SK-N-SH treated with all-trans-retinoic acid at 6 μM for 48 hours (cell line): ENCODE results near the gene RAE1.

Experiments
- BACH2 ChIP-seq: fragments of 250-450 bp; sonication (Bioruptor Pico); IDR thresholded peaks from 2 replicates; pipeline ENCODE4 v1.9.0; 2021; ENCODE audit warnings: mild to moderate bottlenecking, borderline replicate concordance
- PPARA ChIP-seq: fragments of 250-450 bp; sonication (Bioruptor Pico); IDR thresholded peaks from 2 replicates; pipeline ENCODE4 v1.5.0; 2020; ENCODE audit warnings: mild to moderate bottlenecking, borderline replicate concordance
- ZNF70 ChIP-seq: fragments of 450-650 bp; formaldehyde crosslinking; IDR thresholded peaks from 2 replicates; pipeline ENCODE4 v1.5.0; 2020; ENCODE audit warnings: mild to moderate bottlenecking, moderate library complexity

DNA sequence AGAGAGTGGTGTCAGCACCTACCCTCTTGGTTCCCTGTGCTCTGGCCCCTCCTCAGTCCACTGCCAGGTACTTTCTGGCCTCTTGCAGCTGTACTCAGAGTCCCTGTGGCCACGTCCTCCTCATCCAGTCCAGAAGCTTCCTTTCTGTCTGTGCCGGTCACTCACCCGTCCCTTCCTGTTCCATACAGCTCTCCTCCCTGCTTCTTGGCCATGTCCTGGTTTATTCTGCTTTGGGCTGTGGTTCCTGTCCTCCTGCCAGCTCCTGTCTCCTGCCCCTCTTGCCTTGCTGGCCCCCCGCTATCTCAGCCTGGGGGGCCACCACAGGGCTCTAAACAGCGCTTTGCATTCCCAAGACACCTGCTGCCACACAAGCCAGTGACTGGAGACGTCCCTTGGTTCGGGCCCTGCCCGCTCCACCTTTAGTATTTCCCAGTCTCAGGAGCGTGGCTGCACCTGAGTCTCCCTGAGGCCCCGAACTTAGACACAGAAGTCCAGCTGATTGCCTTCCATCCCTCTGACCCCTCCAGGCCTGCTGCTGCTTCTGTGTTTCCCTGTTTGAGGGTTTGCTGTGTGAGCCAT, 24.7 kb downstream of the RAE1 start:
- TF ChIP-seq PPARA (CRISPR knock-in tag) (no peak), BACH2 (CRISPR knock-in tag) (no peak), ZNF70 (CRISPR knock-in tag) (no peak)
